H1 (cell line): ENCODE measurements around the gene TOB1. TPM values are rescaled to one million over a fixed set of nuclear protein-coding genes. Genes with fewer than 3 reads are reported as not detected.

ENCODE experiments used
- CTCF ChIA-PET: fragments of 300-600 bp; sonication (Branson Sonifier 250); formaldehyde crosslinking; loops from one replicate; lab custom pipeline; 2021; ENCODE audit not compliant: partially characterized antibody; lab: Charles Lee
- POLR2A ChIA-PET: fragments of 300-600 bp; sonication (Branson Sonifier 250); formaldehyde crosslinking; loops from one replicate; lab custom pipeline; 2021; ENCODE audit warnings: inconsistent platforms; ENCODE audit not compliant: partially characterized antibody; lab: Charles Lee
- DNase-seq, 2 experiments: peaks; one replicate each; pipeline versions ENCODE4 v3.0.0 to v3.0.0-alpha.2; 2010 to 2022; ENCODE audit warnings: low spot score in 2 of 2, low read depth in 1 of 2, mixed read lengths in 1 of 2
- FAIRE-seq: peaks from 2 replicates; lab custom pipeline; 2011; peaks lifted over from hg19 to GRCh38; lab: Jason Lieb, UNC
- H2AFZ ChIP-seq: 2 replicates; pipeline ENCODE4 v1.8.1; 2012; ENCODE audit warnings: low read length, inconsistent platforms
- H2AK5ac ChIP-seq: 2 replicates; pipeline ENCODE4 v1.6.1; 2013; ENCODE audit warnings: low read depth, low read length
- H2BK120ac ChIP-seq: replicated peaks from 2 replicates; pipeline ENCODE3; 2013; ENCODE audit warnings: low read depth, low read length, inconsistent platforms
- H2BK12ac ChIP-seq: 2 replicates; pipeline ENCODE4 v1.6.1; 2013; ENCODE audit warnings: low read depth, low read length
- H2BK15ac ChIP-seq: 2 replicates; pipeline ENCODE4 v1.6.1; 2013; ENCODE audit warnings: low read length
- H2BK20ac ChIP-seq: 2 replicates; pipeline ENCODE4 v1.6.1; 2013; ENCODE audit warnings: low read length
- H2BK5ac ChIP-seq: 2 replicates; pipeline ENCODE4 v1.6.1; 2013; ENCODE audit warnings: low read depth, low read length
- H3K14ac ChIP-seq: 2 replicates; pipeline ENCODE4 v1.6.1; 2013; ENCODE audit warnings: inconsistent platforms; ENCODE audit not compliant: insufficient read length
- H3K18ac ChIP-seq: 2 replicates; pipeline ENCODE4 v1.6.1; 2013; ENCODE audit warnings: low read length; ENCODE audit errors: extremely low read depth
- H3K23ac ChIP-seq: 2 replicates; pipeline ENCODE4 v1.6.1; 2013; ENCODE audit warnings: inconsistent platforms; ENCODE audit not compliant: insufficient read length
- H3K23me2 ChIP-seq: 2 replicates; pipeline ENCODE4 v1.6.1; 2013; ENCODE audit warnings: low read depth, low read length
- H3K27ac ChIP-seq: 2 replicates; pipeline ENCODE4 v1.6.1; 2011; ENCODE audit warnings: low read depth, low read length, inconsistent platforms
- H3K27me3 ChIP-seq, 4 experiments: replicated peaks in 1 of 4; 1 replicate in 1 of 4; 2 replicates in 3 of 4; pipeline versions ENCODE4 v1.6.1 to v1.8.1; 2011 to 2013; ENCODE audit warnings: low read length in 3 of 4, mild to moderate bottlenecking in 3 of 4, inconsistent platforms in 2 of 4, mixed read lengths in 2 of 4, moderate library complexity in 1 of 4; ENCODE audit not compliant: control insufficient read depth in 3 of 4, insufficient read depth in 3 of 4; ENCODE audit errors: extremely low read depth in 1 of 4
- H3K36me3 ChIP-seq, 4 experiments: 2 replicates each; pipeline versions ENCODE4 v1.6.1 to v1.8.1; 2011 to 2013; ENCODE audit warnings: mild to moderate bottlenecking in 4 of 4, low read length in 3 of 4, moderate library complexity in 2 of 4, control low read depth in 1 of 4, inconsistent platforms in 1 of 4; ENCODE audit not compliant: insufficient read depth in 4 of 4, control insufficient read depth in 2 of 4
- H3K4ac ChIP-seq: replicated peaks from 2 replicates; pipeline ENCODE3; 2013; ENCODE audit warnings: low read length, low read depth, mixed read lengths, inconsistent platforms; ENCODE audit not compliant: insufficient read length
- H3K4me1 ChIP-seq, 4 experiments: replicated peaks in 1 of 4; 1 replicate in 1 of 4; 2 replicates in 3 of 4; pipeline versions ENCODE4 v1.6.1 to v1.8.1; 2011 to 2013; ENCODE audit warnings: low read length in 3 of 4, inconsistent platforms in 2 of 4, mixed read lengths in 1 of 4; ENCODE audit not compliant: insufficient read depth in 4 of 4, control insufficient read depth in 3 of 4
- H3K4me2 ChIP-seq, 2 experiments: 2 replicates each; pipeline versions ENCODE4 v1.6.1 to v1.8.1; 2011 to 2013; ENCODE audit warnings: low read depth in 2 of 2, low read length in 2 of 2, control low read depth in 1 of 2, inconsistent platforms in 1 of 2, mild to moderate bottlenecking in 1 of 2; ENCODE audit not compliant: insufficient read depth in 1 of 2
- H3K4me3 ChIP-seq, 4 experiments: fragments of 200-600, 300-600 bp in 1 of 4; sonication (generic), shearing (Covaris generic), sonication (Bioruptor Twin) in 1 of 4; 2 replicates each; pipeline versions ENCODE4 v1.5.1 to v1.8.1; 2011 to 2016; ENCODE audit warnings: low read length in 4 of 4, low read depth in 3 of 4, control low read depth in 2 of 4, inconsistent platforms in 2 of 4, mild to moderate bottlenecking in 2 of 4, mixed read lengths in 1 of 4, moderate library complexity in 1 of 4; ENCODE audit not compliant: insufficient read depth in 2 of 4; ENCODE audit errors: extremely low read depth in 1 of 4
- H3K56ac ChIP-seq: replicated peaks from 2 replicates; pipeline ENCODE3; 2013; ENCODE audit warnings: low read depth, mild to moderate bottlenecking, mixed read lengths, low read length, inconsistent platforms; ENCODE audit not compliant: insufficient read length
- H3K79me1 ChIP-seq: 2 replicates; pipeline ENCODE4 v1.6.1; 2013; ENCODE audit warnings: low read depth, low read length, control low read depth
- H3K79me2 ChIP-seq, 2 experiments: 2 replicates each; pipeline versions ENCODE4 v1.6.1 to v1.8.1; 2012 to 2013; ENCODE audit warnings: low read length in 2 of 2, mild to moderate bottlenecking in 2 of 2, inconsistent platforms in 1 of 2; ENCODE audit not compliant: insufficient read depth in 2 of 2, control insufficient read depth in 1 of 2
- H3K9ac ChIP-seq, 4 experiments: replicated peaks in 1 of 4; 1 replicate in 1 of 4; 2 replicates in 3 of 4; pipeline versions ENCODE4 v1.6.1 to v1.8.1; 2011 to 2013; ENCODE audit warnings: low read depth in 3 of 4, low read length in 3 of 4, control low read depth in 2 of 4, mild to moderate bottlenecking in 2 of 4, moderate library complexity in 2 of 4, inconsistent platforms in 1 of 4; ENCODE audit errors: extremely low read depth in 1 of 4
- H3K9me3 ChIP-seq, 2 experiments: 2 replicates each; pipeline versions ENCODE4 v1.6.1 to v1.8.1; 2012 to 2013; ENCODE audit warnings: mild to moderate bottlenecking in 2 of 2, moderate library complexity in 2 of 2, control low read depth in 1 of 2, inconsistent platforms in 1 of 2, low read depth in 1 of 2, low read length in 1 of 2, mixed read lengths in 1 of 2; ENCODE audit not compliant: insufficient read depth in 2 of 2
- H4K20me1 ChIP-seq, 2 experiments: replicated peaks in 1 of 2; 2 replicates each; pipeline versions ENCODE3 to v1.8.1; 2011 to 2013; ENCODE audit warnings: inconsistent platforms in 2 of 2, low read length in 2 of 2, mild to moderate bottlenecking in 1 of 2; ENCODE audit not compliant: insufficient read depth in 2 of 2, control insufficient read depth in 1 of 2
- H4K5ac ChIP-seq: 2 replicates; pipeline ENCODE4 v1.6.1; 2013; ENCODE audit warnings: low read length, low read depth, mixed read lengths, inconsistent platforms; ENCODE audit not compliant: insufficient read length
- H4K8ac ChIP-seq: 2 replicates; pipeline ENCODE4 v1.8.0; 2013; ENCODE audit warnings: mild to moderate bottlenecking, moderate library complexity, low read length, inconsistent platforms; ENCODE audit not compliant: insufficient read depth; ENCODE audit errors: extremely low read depth
- H4K91ac ChIP-seq: replicated peaks from 2 replicates; pipeline ENCODE3; 2013; ENCODE audit warnings: low read length, mixed read lengths, inconsistent platforms; ENCODE audit not compliant: insufficient read length
- ASH2L ChIP-seq: fragments of 200-600, 300-600 bp; sonication (generic); IDR thresholded peaks from one replicate; pipeline ENCODE4 v1.7.1; 2017; ENCODE audit warnings: low read length
- KDM1A ChIP-seq: fragments of 200-600, 300-600 bp; sonication (generic); IDR thresholded peaks from 2 replicates; pipeline ENCODE4 v1.7.1; 2016; ENCODE audit warnings: mild to moderate bottlenecking, low read length, borderline replicate concordance
- SIRT6 ChIP-seq: IDR thresholded peaks from one replicate; pipeline ENCODE4 v1.7.1; 2012; ENCODE audit warnings: low read length, inconsistent platforms
- TBP ChIP-seq: IDR thresholded peaks from 2 replicates; pipeline ENCODE4 v1.6.1; 2011; ENCODE audit warnings: low read depth, low read length, improper control_type of control experiment
- WGBS, 2 experiments: shearing (Covaris generic) in 1 of 2; methylation state at CpG; one replicate each; pipeline versions ENCODE4 v1.1.6 to v1.1.7; 2013 to 2015; ENCODE audit warnings: low lambda C conversion rate in 2 of 2, mixed read lengths in 2 of 2, inconsistent platforms in 1 of 2, low coverage in 1 of 2, missing lambda C conversion rate in 1 of 2; ENCODE audit not compliant: insufficient replicate concordance in 2 of 2, insufficient coverage in 1 of 2, insufficient read length in 1 of 2; ENCODE audit errors: extremely low coverage in 1 of 2, missing lambda C conversion rate in 1 of 2; 5-methylcytosine and 5-hydroxymethylcytosine counted together
- polyA plus RNA-seq, 7 experiments: library from polyadenylated mRNA; depleted of rRNA in 3 of 7; stranded (reverse) in 5 of 7; unstranded in 2 of 7; fragments of >200 nt in 5 of 7; fragments of 200-250 nt in 2 of 7; gene quantifications; 1 replicate in 5 of 7; 2 replicates in 1 of 7; 4 replicates in 1 of 7; pipeline versions ENCODE4 v1.2.1 to v1.2.3, GENCODE V29; 2011 to 2013; ENCODE audit warnings: missing spikeins in 2 of 7, mixed read lengths in 2 of 7
- total RNA-seq: library from RNA; stranded (reverse); fragmentation: NEBNext Ultra II Directional; extraction: Animal tissue kit (Norgen Biotek cat#: 25700); gene quantifications from 2 replicates; pipeline ENCODE4 v1.2.1, GENCODE V29; 2021

TOB1 gene
- total and polyA plus RNA-seq, 2 of the 8 experiments (the other 6 are each of a cell fraction or from before 2014, with no cell fraction given): 14.4 to 20.8 TPM

GRCh38 chr17:50908140-50908859 lies 42.1 kb upstream of the TOB1 start:
- Histone ChIP-seq H3K27me3 (no peaks in the 10 kb centered on the region), H3K9ac (no peak overlapping the region), H3K4ac (no peak overlapping the region), H2BK12ac (peak overlapping the region; percentile 97), H2AK5ac (no peak overlapping the region; the same call in 1 of the 2 replicates), H3K79me2 (no peaks in the 10 kb centered on the region), H4K8ac (no peak overlapping the region; the same call in 1 of the 2 replicates), H3K56ac (no peak overlapping the region), H4K91ac (peak overlapping the region; percentile 82), H3K79me1 (no peaks in the 10 kb centered on the region), H3K9me3 (no peaks in the 10 kb centered on the region), H3K4me1 (peaks cover 3 to 44% (median 29%) of the 10 kb centered on the region in 4 experiments), H2BK5ac (peak overlapping the region; percentile 83; the same call in 1 of the 2 replicates), H4K20me1 (no peaks in the 10 kb centered on the region), H3K4me2 (0 out of 4 replicates have a peak overlapping the region, but pooled peaks of 1 of the 2 experiments have one; percentile 28), H2AFZ (no peak overlapping the region), H3K18ac (peak overlapping the region; percentile 4; the same call in 1 of the 2 replicates), H3K27ac (no peak overlapping the region), H3K23ac (no peak overlapping the region), H4K5ac (no peak overlapping the region), H3K14ac (no peak overlapping the region), H3K36me3 (no peaks in the 10 kb centered on the region), H3K4me3 (no peak overlapping the region), H3K23me2 (no peaks in the 10 kb centered on the region), H2BK15ac (peak overlapping the region; percentile 24), H2BK120ac (peak overlapping the region; percentile 15)
- ChIA-PET CTCF (interaction anchor here (0.6 to 3.6 kb wide), 12 partner anchors 8 to 73 kb away, joined by 3 to 13 read pairs (median 4); partner anchors contain the start of gene TOB1), POLR2A (interaction anchor here (2.0 to 6.7 kb wide), 3 partner anchors 9 to 42 kb away, joined by 6 to 85 read pairs (median 10); partner anchors contain the start of gene TOB1)
- no peak for DNase-seq
- WGBS, 2 experiments: 89% methylated on average over 8 of the region's 8 CpGs; no CpG with 5 or more reads in 1 of the 2 experiments
- no peak for FAIRE-seq
- TF ChIP-seq KDM1A (peak; percentile 21; the same call in 1 of the 2 replicates), ASH2L (no peak), SIRT6 (no peak), TBP (no peak)
- TF ChIP-seq, all 59 proteins: peak for 1
- H2BK20ac ChIP-seq: peak overlapping the region; percentile 93; the same call in 1 of the 2 replicates
